SK-N-SH treated with all-trans-retinoic acid at 6 μM for 48 hours (cell line): ENCODE data around the gene TSKU.

Experiments used
- ARNTL ChIP-seq: fragments of 450-650 bp; formaldehyde crosslinking; IDR thresholded peaks from 2 replicates; pipeline ENCODE4 v1.5.0; 2020; ENCODE audit warnings: low read depth, mild to moderate bottlenecking, moderate library complexity, borderline replicate concordance
- BACH2 ChIP-seq: fragments of 250-450 bp; sonication (Bioruptor Pico); IDR thresholded peaks from 2 replicates; pipeline ENCODE4 v1.9.0; 2021; ENCODE audit warnings: mild to moderate bottlenecking, borderline replicate concordance
- PATZ1 ChIP-seq: fragments of 250-450 bp; sonication (Bioruptor Pico); IDR thresholded peaks from 2 replicates; pipeline ENCODE4 v1.8.0; 2020; ENCODE audit warnings: mild to moderate bottlenecking, moderate library complexity, borderline replicate concordance
- POU6F1 ChIP-seq: fragments of 250-450 bp; sonication (Bioruptor Pico); IDR thresholded peaks from 2 replicates; pipeline ENCODE4 v1.8.0; 2021; ENCODE audit warnings: low read depth, mild to moderate bottlenecking, moderate library complexity, borderline replicate concordance
- PPARA ChIP-seq: fragments of 250-450 bp; sonication (Bioruptor Pico); IDR thresholded peaks from 2 replicates; pipeline ENCODE4 v1.5.0; 2020; ENCODE audit warnings: mild to moderate bottlenecking, borderline replicate concordance
- RARB ChIP-seq: fragments of 250-450 bp; sonication (Bioruptor Pico); IDR thresholded peaks from 2 replicates; pipeline ENCODE4 v1.8.0; 2021; ENCODE audit warnings: mild to moderate bottlenecking, moderate library complexity
- SNAI2 ChIP-seq: fragments of 250-450 bp; sonication (Bioruptor Pico); IDR thresholded peaks from 2 replicates; pipeline ENCODE4 v1.5.0; 2020; ENCODE audit warnings: mild to moderate bottlenecking, moderate library complexity
- ZFP3 ChIP-seq: fragments of 250-450 bp; sonication (Bioruptor Pico); IDR thresholded peaks from 2 replicates; pipeline ENCODE4 v1.5.0; 2020; ENCODE audit warnings: mild to moderate bottlenecking, moderate library complexity
- ZFP30 ChIP-seq: fragments of 450-650 bp; formaldehyde crosslinking; IDR thresholded peaks from 2 replicates; pipeline ENCODE4 v1.5.0; 2022; ENCODE audit warnings: mild to moderate bottlenecking, moderate library complexity
- ZNF70 ChIP-seq: fragments of 450-650 bp; formaldehyde crosslinking; IDR thresholded peaks from 2 replicates; pipeline ENCODE4 v1.5.0; 2020; ENCODE audit warnings: mild to moderate bottlenecking, moderate library complexity

GRCh38 chr11:76747153-76747914 is 35.8 kb upstream of the TSKU start:
- no peak for TF ChIP-seq ZFP30
- TF ChIP-seq ZNF70 (CRISPR knock-in tag), result no peak
- TF ChIP-seq RARB (CRISPR knock-in tag), result no peak
- no peak for TF ChIP-seq PATZ1 (CRISPR knock-in tag)
- no peak for TF ChIP-seq ARNTL (CRISPR knock-in tag)
- no peak for TF ChIP-seq SNAI2 (CRISPR knock-in tag)
- no peak for TF ChIP-seq ZFP3
- no peak for TF ChIP-seq POU6F1
- TF ChIP-seq PPARA, result no peak
- TF ChIP-seq BACH2 (CRISPR knock-in tag), result no peak
